Mesothelial cell of epicardium (in vitro differentiated cells): ENCODE measurements around the gene IPO11. TPM values are rescaled to one million over a fixed set of nuclear protein-coding genes. Genes with fewer than 3 reads are reported as not detected.

ENCODE experiments used
- DNase-seq, 2 experiments: peaks; one replicate each; pipeline ENCODE4 v3.0.0; 2021; ENCODE audit warnings: low spot score in 2 of 2; ENCODE audit not compliant: unreplicated experiment in 2 of 2
- H3K27ac Mint-ChIP-seq: 2 replicates; pipeline ENCODE4 v1.8.0; 2021; ENCODE audit warnings: mixed read lengths
- H3K27me3 Mint-ChIP-seq: 2 replicates; pipeline ENCODE4 v1.8.0; 2021; ENCODE audit warnings: low read depth, mixed read lengths
- H3K36me3 Mint-ChIP-seq: 2 replicates; pipeline ENCODE4 v1.8.0; 2021; ENCODE audit warnings: mixed read lengths
- H3K4me1 Mint-ChIP-seq: 2 replicates; pipeline ENCODE4 v1.8.0; 2021; ENCODE audit warnings: mixed read lengths
- H3K4me3 Mint-ChIP-seq: 2 replicates; pipeline ENCODE4 v1.8.0; 2021; ENCODE audit warnings: mild to moderate bottlenecking, moderate library complexity, mixed read lengths
- H3K9me3 Mint-ChIP-seq: 2 replicates; pipeline ENCODE4 v1.8.0; 2021; ENCODE audit warnings: mixed read lengths
- CTCF ChIP-seq: fragments of 200-600 bp; sonication (generic); IDR thresholded peaks from one replicate; pipeline ENCODE4 v1.5.0; 2021; ENCODE audit warnings: antibody characterized with exemption; ENCODE audit not compliant: unreplicated experiment
- total RNA-seq: library from RNA; stranded (reverse); gene quantifications from 3 replicates; pipeline ENCODE4 v1.2.1, GENCODE V29; 2021

IPO11 gene
- total RNA-seq, 1 donor from 2014 or later: 31.9 TPM

- Mint-ChIP-seq H3K4me3 (no peak overlapping the region), H3K4me1 (no peaks in the 10 kb centered on the region), H3K9me3 (peaks cover 6% of the 10 kb centered on the region), H3K27me3 (no peaks in the 10 kb centered on the region), H3K27ac (no peak overlapping the region), H3K36me3 (peaks cover 20% of the 10 kb centered on the region)
- TF ChIP-seq CTCF: no peak
- no peak for DNase-seq
Observed at GRCh38 chr5:62536232-62536631, 123.7 kb downstream of the IPO11 start.

- no peak for DNase-seq
- Mint-ChIP-seq H3K4me3 (no peak overlapping the region), H3K4me1 (no peaks in the 10 kb centered on the region), H3K27me3 (no peaks in the 10 kb centered on the region), H3K9me3 (peaks cover 6% of the 10 kb centered on the region), H3K36me3 (peaks cover 16% of the 10 kb centered on the region), H3K27ac (no peak overlapping the region)
- no peak for TF ChIP-seq CTCF
Observed at GRCh38 chr5:62536783-62537182, 124.2 kb downstream of the IPO11 start.

- H3K9me3 Mint-ChIP-seq: peaks cover 6% of the 10 kb centered on the region
- H3K27ac Mint-ChIP-seq: no peak overlapping the region
Observed at GRCh38 chr5:62538017-62538942, 125.7 kb downstream of the IPO11 start.

GRCh38 chr5:62542720-62543119, 130.2 kb downstream of the IPO11 start:
- H3K27ac Mint-ChIP-seq: no peak overlapping the region
- no peak for TF ChIP-seq CTCF
- H3K4me1 Mint-ChIP-seq: no peaks in the 10 kb centered on the region
- H3K36me3 Mint-ChIP-seq: peaks cover 38% of the 10 kb centered on the region
- no peak for DNase-seq
- H3K9me3 Mint-ChIP-seq: peaks cover 16% of the 10 kb centered on the region
- H3K4me3 Mint-ChIP-seq: no peak overlapping the region
- H3K27me3 Mint-ChIP-seq: no peaks in the 10 kb centered on the region

More at GRCh38 chr5:62538017-62538942, 125.7 kb downstream of the IPO11 start:
- H3K27me3 Mint-ChIP-seq: no peaks in the 10 kb centered on the region
- DNase-seq: no peak
- no peak for TF ChIP-seq CTCF
- no peaks in the 10 kb centered on the region for H3K4me1 Mint-ChIP-seq
- H3K4me3 Mint-ChIP-seq: no peak overlapping the region
- H3K36me3 Mint-ChIP-seq: peaks cover 17% of the 10 kb centered on the region

GRCh38 chr5:62547945-62548630, 135.5 kb downstream of the IPO11 start:
- H3K27me3 Mint-ChIP-seq: no peaks in the 10 kb centered on the region
- no peaks in the 10 kb centered on the region for H3K4me1 Mint-ChIP-seq
- TF ChIP-seq CTCF: no peak
- DNase-seq: no peak
- H3K36me3 Mint-ChIP-seq: peaks cover 35% of the 10 kb centered on the region
- peaks cover 10% of the 10 kb centered on the region for H3K9me3 Mint-ChIP-seq
- no peak overlapping the region for H3K4me3 Mint-ChIP-seq
- no peak overlapping the region for H3K27ac Mint-ChIP-seq
